GM19397 (cell line): ENCODE results near the gene GPBAR1.

ENCODE experiments used
- ATAC-seq: cut with Tn5 transposase; IDR thresholded peaks from one replicate; pipeline ENCODE4 v1.9.1; 2021; ENCODE audit warnings: mild to moderate bottlenecking, moderate library complexity; ENCODE audit not compliant: unreplicated experiment

The GPBAR1 gene, protein sequence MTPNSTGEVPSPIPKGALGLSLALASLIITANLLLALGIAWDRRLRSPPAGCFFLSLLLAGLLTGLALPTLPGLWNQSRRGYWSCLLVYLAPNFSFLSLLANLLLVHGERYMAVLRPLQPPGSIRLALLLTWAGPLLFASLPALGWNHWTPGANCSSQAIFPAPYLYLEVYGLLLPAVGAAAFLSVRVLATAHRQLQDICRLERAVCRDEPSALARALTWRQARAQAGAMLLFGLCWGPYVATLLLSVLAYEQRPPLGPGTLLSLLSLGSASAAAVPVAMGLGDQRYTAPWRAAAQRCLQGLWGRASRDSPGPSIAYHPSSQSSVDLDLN

DNA sequence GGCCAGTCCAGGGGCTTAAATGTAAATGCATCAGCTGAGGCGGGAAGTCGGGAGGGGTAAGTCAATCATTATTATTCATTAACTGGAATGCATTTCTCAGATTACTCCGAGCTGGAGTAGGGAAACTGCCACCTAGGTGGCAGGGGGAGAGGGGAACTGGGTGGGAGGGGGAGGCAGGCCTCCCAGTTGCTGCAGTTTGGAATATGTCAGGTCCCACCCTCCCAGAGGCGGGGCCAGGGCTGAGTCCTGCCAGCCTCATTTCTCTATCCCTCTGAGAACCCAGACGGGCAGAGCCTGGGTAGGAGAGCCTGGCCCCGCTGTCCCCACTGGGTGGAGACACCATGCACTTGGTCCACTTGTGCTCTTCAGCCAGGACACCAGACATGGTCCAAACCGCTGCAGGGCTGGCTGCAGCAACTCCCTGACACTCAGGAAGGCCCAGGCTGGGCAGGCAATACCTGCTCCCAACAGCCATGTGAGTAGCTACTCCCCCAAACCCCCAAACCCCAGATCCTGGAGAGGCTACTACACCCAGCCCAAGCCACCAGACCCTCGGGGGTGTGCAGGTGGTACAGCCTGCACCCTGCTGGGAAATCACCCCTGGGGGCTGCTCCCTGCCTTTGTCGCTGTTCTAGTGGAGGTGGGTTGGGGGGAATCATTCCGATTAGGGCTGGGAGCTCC, at the start of gene GPBAR1:
Gene GPBAR1 (plus strand): TSS at position 274 of the 681 bp plus-strand sequence. CDS start 1,710 bp downstream, outside the sequence.
- no peak for ATAC-seq

GRCh38 chr2:218214116-218214515, 46.7 kb upstream of the GPBAR1 start:
- no peak for ATAC-seq

DNA sequence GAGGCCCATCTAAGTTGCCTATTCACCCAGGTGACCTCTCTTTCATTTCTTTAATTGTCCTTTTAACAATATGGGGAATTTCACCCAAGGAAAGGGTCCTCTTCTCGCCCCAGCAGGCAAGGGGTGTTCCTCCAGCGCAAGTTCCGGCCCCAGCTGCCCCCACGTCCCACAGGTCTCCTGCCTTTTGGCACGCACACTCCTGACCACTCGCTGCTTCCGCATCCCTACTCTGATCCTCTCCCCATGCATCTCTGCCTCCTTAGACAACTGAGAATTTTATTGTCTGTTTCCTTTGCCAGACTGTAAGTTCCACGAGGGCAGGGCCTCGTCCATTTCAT, 44.5 kb upstream of the GPBAR1 start:
- ATAC-seq = no peak

DNA sequence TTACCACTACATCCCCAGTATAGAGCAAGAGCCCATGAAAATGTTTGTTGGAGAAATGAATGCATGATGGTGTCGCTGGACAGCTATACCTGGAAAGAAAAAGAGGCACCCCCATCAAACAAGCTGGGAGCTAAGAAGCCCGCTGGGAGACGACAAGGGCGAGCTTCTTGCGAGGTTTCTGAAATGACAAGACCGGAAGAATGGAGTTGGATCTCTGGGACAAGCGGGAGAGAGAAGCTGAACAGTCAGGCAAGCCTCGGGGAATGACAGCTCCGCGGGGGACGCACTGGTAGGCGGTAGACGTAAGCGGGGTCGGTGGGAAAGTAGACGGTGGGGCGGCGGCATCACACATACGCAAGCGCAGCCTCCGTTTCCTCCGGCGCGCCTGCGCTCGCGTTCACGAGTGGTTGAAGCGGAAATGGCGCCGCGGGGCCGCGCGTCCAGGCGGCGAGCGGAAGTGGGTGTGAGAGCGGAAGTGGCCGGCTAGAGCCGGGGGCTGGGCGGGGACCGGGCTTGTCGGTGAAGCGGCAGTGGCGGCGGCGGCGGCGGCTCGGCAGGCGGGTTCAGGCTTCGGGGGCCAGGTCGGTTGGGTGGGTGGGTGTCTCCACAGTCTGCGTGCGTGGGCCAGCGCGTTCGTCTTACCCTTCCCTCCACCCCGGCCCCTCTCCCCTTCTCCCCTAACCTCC, 44.0 kb upstream of the GPBAR1 start, which contains the start of gene ARPC2:
Gene ARPC2 (plus strand): TSS at position 516 of the 686 bp plus-strand sequence. CDS start 282 bp downstream, outside the sequence.
- peak; percentile 67 for ATAC-seq

DNA sequence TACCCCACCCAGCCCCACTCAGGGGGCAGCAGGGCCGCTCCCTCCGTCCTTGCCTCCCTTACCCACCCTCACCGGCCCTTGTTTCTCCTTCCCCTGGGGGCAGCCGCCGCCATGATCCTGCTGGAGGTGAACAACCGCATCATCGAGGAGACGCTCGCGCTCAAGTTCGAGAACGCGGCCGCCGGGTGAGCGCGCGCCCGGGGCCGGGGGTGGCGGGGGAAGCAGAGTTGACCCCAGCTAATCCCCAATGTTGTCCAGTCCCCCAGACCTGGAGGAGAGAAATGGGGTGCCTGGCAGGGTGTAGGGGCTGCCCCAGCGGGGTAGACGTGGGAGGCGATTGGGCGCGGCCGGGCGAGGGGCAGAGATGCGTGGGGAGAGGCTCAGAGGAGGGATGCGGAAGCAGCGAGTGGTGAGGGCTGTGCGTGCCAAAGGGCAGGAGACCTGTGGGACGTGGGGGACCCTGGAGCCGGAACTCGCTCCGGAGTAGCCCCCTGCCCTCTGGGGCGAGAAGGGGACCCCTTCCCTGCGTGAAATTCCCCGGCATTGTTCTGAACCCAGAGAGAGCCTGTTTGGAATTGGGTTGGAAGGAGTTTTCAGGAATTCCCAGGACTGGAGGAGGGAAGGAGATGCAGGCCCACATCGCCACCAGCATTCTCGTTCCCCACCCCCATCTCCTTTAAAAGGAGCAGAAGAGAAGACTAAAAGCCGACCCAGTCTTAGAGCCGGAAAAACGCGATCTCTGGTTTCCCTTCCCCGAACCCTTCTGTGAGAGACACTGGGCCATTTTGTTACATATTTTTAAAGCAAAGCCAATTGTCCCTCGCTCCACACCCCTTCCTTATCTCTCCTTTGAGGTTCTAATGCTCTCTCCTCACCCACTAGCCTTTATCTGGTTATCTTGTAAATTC, 43.2 kb upstream of the GPBAR1 start:
- peak; percentile 36 for ATAC-seq

- ATAC-seq = peak; percentile 40
Measured at GRCh38 chr2:218218268-218219185, 42.3 kb upstream of the GPBAR1 start.

DNA sequence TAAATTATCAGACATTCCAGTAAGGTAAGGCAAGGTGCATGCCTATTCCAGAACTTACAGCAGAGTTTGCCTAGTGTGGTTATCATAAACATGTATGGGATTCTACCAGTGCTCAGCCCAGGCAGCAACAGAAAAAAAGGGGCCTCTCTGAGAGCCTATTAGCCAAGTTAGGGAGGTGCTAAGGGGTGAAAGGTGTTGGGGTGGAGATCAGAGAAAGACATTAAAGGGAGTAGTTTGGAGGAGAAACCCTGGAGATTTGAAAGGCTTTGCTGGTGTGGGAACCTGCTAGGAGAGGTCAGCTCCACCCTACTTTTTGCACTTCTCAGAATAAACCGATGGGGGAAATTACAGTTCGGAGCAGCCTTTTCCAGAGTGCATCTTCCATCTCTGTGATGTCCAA, 40.9 kb upstream of the GPBAR1 start:
- no peak for ATAC-seq

- no peak for ATAC-seq
Measured at GRCh38 chr2:218221000-218221399, 39.8 kb upstream of the GPBAR1 start.

DNA sequence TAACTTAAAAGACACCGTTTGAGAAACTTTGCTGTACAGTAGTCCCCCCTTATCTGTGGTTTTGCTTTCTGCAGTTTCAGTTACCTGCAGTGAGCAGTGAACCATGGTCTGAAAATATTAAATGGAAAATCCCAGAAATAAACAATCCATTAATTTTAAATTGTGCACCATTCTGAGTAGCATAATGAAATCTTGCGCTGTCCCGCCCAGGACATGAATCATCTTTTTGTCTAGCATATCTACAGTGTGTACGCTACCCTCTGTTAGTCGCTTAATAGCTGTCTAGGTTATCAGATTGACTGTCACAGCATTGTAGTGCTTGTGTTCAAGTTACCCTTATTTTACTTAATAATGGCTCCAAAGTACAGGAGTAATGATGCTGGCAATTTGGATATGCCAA, 37.8 kb upstream of the GPBAR1 start:
- ATAC-seq = no peak

DNA sequence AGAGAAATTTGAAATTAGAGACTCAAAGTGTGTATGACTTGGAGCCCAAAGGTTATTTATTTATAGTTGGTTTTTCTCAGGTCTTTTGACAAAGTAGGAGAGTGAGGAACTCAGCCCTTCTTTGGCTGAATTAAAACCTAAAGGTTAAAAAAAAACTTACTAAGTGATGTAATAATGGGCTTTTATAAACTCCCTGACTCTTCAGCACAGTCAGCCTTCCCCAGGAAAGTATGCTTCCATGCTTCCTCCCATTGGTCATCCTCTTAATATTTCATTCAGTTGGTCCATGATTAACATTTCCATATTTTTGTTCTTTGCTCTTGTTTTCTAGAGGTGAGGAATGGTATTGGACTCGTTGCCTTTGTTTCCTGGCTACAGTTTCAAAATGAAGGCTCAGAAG, 36.6 kb upstream of the GPBAR1 start:
- ATAC-seq = no peak

DNA sequence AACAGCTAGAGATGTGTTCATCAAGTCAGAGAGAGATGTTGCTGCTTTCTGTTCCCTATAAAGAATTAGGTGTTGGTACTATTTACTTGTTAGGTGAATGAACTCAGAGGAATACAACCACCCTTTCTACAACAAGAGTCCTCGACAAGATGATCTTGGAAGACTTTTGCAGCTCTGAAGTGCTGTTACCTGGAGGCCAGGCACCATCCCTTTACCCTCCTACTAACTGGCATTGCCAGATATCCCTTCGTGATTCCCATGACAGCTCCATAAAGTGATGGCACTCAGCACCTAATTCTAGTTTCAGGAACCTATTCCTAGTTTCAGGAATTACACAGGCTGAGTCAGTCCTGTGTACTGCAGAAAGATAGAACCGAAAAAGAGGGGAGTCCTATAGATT, 33.9 kb upstream of the GPBAR1 start:
- no peak for ATAC-seq

DNA sequence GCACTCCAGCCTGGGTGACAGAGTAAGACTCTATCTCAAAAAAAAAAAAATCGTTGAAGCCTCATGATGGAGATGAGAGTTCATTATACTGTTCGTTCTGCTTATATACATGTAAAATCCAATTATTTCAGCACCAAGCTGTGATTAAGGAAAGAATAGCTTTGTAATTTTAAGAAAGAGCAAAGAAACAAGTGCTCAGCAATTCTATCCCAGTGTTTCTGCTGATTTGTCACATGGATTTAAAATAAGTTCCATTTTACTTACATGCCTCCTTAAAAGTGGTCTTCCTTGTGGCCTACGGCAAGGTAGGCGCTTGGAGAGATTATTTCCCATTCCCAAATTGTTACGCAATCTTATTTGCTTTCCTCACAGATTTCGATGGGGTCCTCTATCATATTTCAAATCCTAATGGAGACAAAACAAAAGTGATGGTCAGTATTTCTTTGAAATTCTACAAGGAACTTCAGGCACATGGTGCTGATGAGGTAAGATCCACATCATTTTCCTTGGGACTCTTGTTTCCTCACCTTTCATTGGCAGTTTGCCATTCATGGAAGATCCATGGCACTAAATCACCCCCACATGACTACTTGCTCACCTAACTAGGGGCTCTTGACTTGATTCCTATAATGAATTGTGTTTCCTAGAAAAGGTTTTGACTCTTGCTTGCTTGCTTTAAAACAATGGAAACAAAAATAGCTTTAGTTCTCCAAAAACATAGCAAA, 32.3 kb upstream of the GPBAR1 start:
- ATAC-seq = no peak

DNA sequence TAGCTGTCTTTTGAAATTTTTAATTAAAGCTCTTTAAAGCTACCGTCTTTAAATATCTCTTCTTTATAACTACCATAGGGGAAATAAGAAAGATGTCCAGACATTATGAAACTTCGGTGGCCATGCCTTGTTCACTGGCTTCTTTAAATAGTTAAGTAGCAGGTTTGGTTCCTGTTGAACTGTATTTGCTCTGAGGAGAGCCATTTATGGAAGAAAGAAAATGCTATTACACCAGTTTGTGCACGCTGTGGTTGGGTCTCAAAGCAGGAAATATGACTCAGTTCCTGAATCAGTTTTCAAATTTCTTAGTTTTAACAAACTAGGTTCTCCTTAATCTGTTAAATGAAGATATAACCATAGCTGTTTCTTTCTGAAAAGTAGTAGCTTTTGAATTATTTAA, 31.6 kb upstream of the GPBAR1 start:
- ATAC-seq = peak; percentile 69

- no peak for ATAC-seq
Measured at GRCh38 chr2:218229851-218230250, 31.0 kb upstream of the GPBAR1 start.

DNA sequence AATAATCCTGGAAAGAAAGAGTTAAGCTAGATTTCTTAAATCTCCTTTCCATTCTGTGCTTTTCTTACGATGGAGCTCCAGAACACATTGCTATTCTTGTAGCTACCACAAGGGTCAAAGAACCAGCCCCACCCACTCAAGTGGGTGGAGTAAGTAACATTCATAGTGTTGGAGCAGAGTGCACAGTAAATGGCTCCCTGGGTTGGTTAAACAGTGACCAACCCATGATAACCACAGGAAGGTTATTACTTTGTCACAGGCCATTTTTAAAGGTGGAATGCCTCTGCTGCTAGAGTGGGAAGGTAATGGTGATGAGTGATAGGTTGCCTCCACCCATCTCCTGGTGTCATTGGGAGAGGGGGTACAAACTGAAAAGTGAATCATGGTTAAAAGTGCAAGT, 29.9 kb upstream of the GPBAR1 start:
- ATAC-seq = no peak

DNA sequence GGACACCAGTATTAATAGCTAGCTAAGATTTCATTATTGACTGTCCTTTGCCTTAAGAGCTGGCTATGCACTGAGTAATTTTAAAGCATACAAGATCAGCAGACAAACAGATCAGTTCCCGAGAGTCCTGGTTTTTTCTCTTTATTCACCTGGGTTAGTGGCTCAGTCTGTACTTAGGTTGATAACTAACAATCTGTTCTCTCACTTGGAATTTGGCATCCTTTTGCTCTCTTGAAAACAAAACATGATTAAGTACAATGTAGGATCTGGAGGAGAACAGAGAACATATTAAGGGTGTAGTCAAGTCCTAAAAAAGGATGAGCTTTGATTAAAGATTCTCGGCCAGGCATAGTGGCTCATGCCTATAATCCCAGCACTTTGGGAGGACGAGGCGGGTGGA, 27.3 kb upstream of the GPBAR1 start:
- no peak for ATAC-seq

- no peak for ATAC-seq
Measured at GRCh38 chr2:218234521-218234920, 26.3 kb upstream of the GPBAR1 start.

- no peak for ATAC-seq
Measured at GRCh38 chr2:218235017-218235416, 25.8 kb upstream of the GPBAR1 start.

DNA sequence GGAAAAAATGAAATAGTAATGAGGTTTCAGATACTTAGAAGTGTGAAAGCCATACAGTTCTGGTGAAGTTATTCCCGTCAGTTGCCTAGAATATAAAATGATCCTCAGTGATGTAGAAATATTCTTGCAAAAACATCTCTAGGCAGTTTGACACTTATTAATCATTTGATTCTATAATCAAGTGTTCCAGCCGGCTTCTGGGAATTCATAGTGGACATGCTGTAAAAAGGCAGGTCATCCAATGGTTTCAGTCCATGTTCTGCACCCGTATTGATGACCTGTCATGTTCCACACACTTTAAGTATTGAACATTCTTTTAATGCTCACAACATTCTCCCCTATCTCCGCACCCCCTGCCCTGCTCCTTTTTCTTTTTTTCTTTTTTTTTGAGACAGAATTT, 24.0 kb upstream of the GPBAR1 start:
- no peak for ATAC-seq
